Type B pancreatic cell (in vitro differentiated cells): ENCODE measurements around the gene LTBP1. TPM values are rescaled to one million over a fixed set of nuclear protein-coding genes. Genes with fewer than 3 reads are reported as not detected.
A peak's percentile ranks its signal among the peaks of the same experiment; 100 is the strongest.

Source experiments
- DNase-seq: peaks from one replicate; pipeline ENCODE4 v3.0.0; 2021; ENCODE audit warnings: mixed read lengths; ENCODE audit not compliant: unreplicated experiment; ENCODE audit errors: extremely low spot score
- H3K27ac Mint-ChIP-seq: 2 replicates; pipeline ENCODE4 v1.8.0; 2021; ENCODE audit warnings: mild to moderate bottlenecking, mixed read lengths
- H3K27me3 Mint-ChIP-seq: 2 replicates; pipeline ENCODE4 v1.8.0; 2021; ENCODE audit warnings: mixed read lengths
- H3K36me3 Mint-ChIP-seq: 2 replicates; pipeline ENCODE4 v1.8.0; 2021; ENCODE audit warnings: mixed read lengths
- H3K4me1 Mint-ChIP-seq: one replicate; pipeline ENCODE4 v1.8.0; 2021; ENCODE audit warnings: mixed read lengths; ENCODE audit not compliant: unreplicated experiment
- H3K4me3 Mint-ChIP-seq: 2 replicates; pipeline ENCODE4 v1.8.0; 2021; ENCODE audit warnings: mild to moderate bottlenecking, mixed read lengths
- H3K9me3 Mint-ChIP-seq: 2 replicates; pipeline ENCODE4 v1.8.0; 2021; ENCODE audit warnings: mixed read lengths
- CTCF ChIP-seq: fragments of 200-600 bp; sonication (generic); conservative IDR thresholded peaks from 2 replicates; pipeline ENCODE4 v1.5.0; 2021; ENCODE audit warnings: antibody characterized with exemption, mild to moderate bottlenecking
- total RNA-seq: library from RNA; stranded (reverse); gene quantifications from 2 replicates; pipeline ENCODE4 v1.2.1, GENCODE V29; 2021; ENCODE audit warnings: low replicate concordance

The LTBP1 gene
- total RNA-seq, 1 donor from 2014 or later = 53.3 TPM

DNA sequence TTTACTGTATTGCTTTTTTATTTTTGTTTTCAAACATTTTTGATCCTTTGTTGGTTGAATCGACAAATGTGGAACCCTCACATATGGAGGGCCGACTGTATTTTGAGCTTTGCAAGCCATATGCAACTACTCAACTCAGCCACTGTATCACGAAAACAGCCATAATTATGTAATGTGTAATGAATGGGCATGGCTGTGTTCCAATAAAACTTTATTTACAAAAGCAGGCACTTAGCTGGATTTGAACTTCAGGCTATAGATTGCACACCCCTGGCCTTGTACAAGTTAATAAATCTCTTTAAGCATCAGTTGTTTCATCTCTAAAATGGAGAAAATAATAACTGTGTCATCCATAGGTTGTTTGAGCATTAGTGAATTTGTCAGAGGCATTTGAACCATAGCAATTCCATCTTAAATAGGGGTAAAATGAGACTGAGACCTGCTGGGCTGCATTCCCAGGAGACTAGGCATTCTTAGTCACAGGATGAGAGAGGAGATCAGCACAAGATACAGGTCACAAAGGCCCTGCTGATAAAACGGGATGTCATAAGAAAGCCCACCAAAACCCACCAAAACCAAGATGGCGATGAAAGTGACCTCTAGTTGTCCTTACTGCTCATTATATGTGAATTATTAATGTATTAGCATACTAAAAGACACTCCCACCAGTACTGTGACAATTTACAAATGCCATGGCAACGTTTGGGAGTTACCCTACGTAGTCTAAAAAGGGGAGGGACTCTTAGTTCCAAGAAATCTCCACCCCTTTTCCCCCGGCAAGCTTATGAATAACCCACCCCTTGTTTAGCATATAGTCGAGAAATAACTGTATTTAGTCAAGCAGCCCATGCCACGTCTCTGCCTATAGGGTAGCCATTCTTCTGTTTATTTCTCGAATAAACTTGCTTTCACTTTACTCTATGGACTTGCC is 13.7 kb upstream of the LTBP1 start:
- no peak overlapping the region for H3K4me3 Mint-ChIP-seq
- H3K27ac Mint-ChIP-seq = no peak overlapping the region
- DNase-seq = no peak
- no peaks in the 10 kb centered on the region for H3K27me3 Mint-ChIP-seq
- TF ChIP-seq CTCF = no peak
- peaks cover 9% of the 10 kb centered on the region for H3K9me3 Mint-ChIP-seq
- H3K36me3 Mint-ChIP-seq = no peaks in the 10 kb centered on the region
- H3K4me1 Mint-ChIP-seq = peaks cover 12% of the 10 kb centered on the region

DNA sequence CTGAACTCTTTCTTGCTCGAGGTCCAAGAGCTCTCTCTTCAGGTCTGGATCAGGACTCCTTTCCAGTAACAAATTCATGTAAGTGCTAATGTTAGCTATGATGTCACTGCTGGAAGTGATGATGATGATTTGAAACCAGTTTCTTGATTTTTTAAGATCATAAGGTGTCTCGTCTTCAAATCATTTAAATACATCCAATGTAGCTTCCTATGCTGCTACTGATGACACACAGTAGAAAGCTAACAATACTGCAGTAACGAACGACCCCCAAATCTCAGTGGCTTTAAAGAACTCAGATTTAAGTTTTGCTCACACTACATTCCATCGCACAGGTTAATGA is 13.0 kb upstream of the LTBP1 start:
- no peaks in the 10 kb centered on the region for H3K27me3 Mint-ChIP-seq
- H3K27ac Mint-ChIP-seq = no peak overlapping the region
- peaks cover 19% of the 10 kb centered on the region for H3K4me1 Mint-ChIP-seq
- peaks cover 9% of the 10 kb centered on the region for H3K9me3 Mint-ChIP-seq
- no peak for DNase-seq
- H3K4me3 Mint-ChIP-seq = no peak overlapping the region
- TF ChIP-seq CTCF = no peak
- H3K36me3 Mint-ChIP-seq = no peaks in the 10 kb centered on the region

DNA sequence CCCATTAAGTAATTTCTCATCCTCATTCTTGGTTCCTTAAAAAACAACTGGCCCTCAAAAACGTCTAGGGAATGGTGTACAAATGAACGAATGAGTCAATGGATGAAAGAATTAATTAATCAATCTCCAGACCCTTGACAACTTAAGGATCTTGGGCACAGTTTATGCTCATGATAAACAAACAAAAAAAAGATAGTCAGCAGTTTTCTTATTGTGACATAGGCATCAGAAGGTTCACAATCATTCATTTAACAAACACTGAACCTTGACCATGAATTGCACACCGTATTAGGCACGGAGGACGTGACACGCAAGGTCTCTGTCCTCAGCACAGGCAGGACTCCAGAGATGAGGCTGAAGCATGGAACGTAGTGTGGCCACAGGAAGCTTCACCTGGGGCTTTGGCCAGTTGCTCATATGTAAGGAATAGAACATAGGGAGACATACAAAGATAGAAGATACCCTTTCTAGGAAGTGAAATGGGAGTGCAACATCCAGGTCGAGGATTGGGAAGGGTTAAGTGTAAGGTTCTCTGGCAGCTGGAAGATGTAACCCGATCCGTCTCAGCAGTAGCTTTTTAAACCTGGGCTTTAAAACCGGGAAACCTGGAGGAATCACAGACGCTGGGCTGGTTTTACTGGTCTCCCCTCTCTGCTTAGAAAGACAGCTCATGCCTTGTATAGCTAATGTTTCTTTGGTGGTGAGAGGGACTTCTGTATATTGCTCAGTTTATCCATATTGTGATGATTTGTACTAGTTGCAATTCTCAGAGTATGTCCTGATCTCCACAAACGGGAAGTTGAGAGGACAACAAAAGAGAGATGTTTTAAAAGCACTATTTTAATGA is 8.9 kb upstream of the LTBP1 start:
- Mint-ChIP-seq H3K4me1 (peaks cover 21% of the 10 kb centered on the region), H3K9me3 (peaks cover 5% of the 10 kb centered on the region), H3K27ac (peak overlapping the region; percentile 49), H3K27me3 (no peaks in the 10 kb centered on the region), H3K4me3 (peak overlapping the region; percentile 56), H3K36me3 (no peaks in the 10 kb centered on the region)
- no peak for DNase-seq
- no peak for TF ChIP-seq CTCF

- no peak for TF ChIP-seq CTCF
- peaks cover 3% of the 10 kb centered on the region for H3K36me3 Mint-ChIP-seq
- peak overlapping the region; percentile 2 for H3K4me3 Mint-ChIP-seq
- H3K9me3 Mint-ChIP-seq = no peaks in the 10 kb centered on the region
- no peak for DNase-seq
- peak overlapping the region; percentile 17 for H3K27ac Mint-ChIP-seq
- peaks cover 21% of the 10 kb centered on the region for H3K4me1 Mint-ChIP-seq
- H3K27me3 Mint-ChIP-seq = no peaks in the 10 kb centered on the region
Observed at GRCh38 chr2:32938934-32939333, 7.8 kb upstream of the LTBP1 start.

- Mint-ChIP-seq H3K27me3 (no peaks in the 10 kb centered on the region), H3K9me3 (no peaks in the 10 kb centered on the region), H3K27ac (no peak overlapping the region), H3K4me3 (no peak overlapping the region), H3K4me1 (peaks cover 21% of the 10 kb centered on the region), H3K36me3 (peaks cover 3% of the 10 kb centered on the region)
- no peak for TF ChIP-seq CTCF
- no peak for DNase-seq
Observed at GRCh38 chr2:32940316-32940997, 6.3 kb upstream of the LTBP1 start.
